Gastroesophageal sphincter (tissue), 3 donors: ENCODE measurements around the gene NR4A3.

Experiments
- POLR2A ChIP-seq, 2 donors: fragments of 450-650 bp; IDR thresholded peaks; one replicate each; pipeline ENCODE4 v1.6.1; 2017; ENCODE audit warnings: antibody characterized with exemption in 2 of 2, mild to moderate bottlenecking in 2 of 2, moderate library complexity in 1 of 2
- TF ChIP-seq, protein P1 (sequence below), 4 experiments: fragments of 200-600 bp in 2 of 4; fragments of 450-650 bp in 2 of 4; sonication (generic) in 1 of 4; IDR thresholded peaks; one replicate each; pipeline ENCODE4 v1.5.1; 2017 to 2019; ENCODE audit warnings: antibody characterized with exemption in 4 of 4, mild to moderate bottlenecking in 2 of 4, moderate library complexity in 2 of 4

GRCh38 chr9:99895510-99895909 lies 73.8 kb downstream of the NR4A3 start:
- TF ChIP-seq, protein P1, sequence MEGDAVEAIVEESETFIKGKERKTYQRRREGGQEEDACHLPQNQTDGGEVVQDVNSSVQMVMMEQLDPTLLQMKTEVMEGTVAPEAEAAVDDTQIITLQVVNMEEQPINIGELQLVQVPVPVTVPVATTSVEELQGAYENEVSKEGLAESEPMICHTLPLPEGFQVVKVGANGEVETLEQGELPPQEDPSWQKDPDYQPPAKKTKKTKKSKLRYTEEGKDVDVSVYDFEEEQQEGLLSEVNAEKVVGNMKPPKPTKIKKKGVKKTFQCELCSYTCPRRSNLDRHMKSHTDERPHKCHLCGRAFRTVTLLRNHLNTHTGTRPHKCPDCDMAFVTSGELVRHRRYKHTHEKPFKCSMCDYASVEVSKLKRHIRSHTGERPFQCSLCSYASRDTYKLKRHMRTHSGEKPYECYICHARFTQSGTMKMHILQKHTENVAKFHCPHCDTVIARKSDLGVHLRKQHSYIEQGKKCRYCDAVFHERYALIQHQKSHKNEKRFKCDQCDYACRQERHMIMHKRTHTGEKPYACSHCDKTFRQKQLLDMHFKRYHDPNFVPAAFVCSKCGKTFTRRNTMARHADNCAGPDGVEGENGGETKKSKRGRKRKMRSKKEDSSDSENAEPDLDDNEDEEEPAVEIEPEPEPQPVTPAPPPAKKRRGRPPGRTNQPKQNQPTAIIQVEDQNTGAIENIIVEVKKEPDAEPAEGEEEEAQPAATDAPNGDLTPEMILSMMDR (IDR thresholded peaks at IDR 0.05) = no peak
- TF ChIP-seq POLR2A (IDR thresholded peaks at IDR 0.05) = no peak
